TTC549 (cell line): ENCODE data around the gene ATP4B.

Experiments
- FAIRE-seq: peaks from 2 replicates; lab custom pipeline; 2012; peaks lifted over from hg19 to GRCh38; lab: Jason Lieb, UNC

Gene ATP4B

DNA sequence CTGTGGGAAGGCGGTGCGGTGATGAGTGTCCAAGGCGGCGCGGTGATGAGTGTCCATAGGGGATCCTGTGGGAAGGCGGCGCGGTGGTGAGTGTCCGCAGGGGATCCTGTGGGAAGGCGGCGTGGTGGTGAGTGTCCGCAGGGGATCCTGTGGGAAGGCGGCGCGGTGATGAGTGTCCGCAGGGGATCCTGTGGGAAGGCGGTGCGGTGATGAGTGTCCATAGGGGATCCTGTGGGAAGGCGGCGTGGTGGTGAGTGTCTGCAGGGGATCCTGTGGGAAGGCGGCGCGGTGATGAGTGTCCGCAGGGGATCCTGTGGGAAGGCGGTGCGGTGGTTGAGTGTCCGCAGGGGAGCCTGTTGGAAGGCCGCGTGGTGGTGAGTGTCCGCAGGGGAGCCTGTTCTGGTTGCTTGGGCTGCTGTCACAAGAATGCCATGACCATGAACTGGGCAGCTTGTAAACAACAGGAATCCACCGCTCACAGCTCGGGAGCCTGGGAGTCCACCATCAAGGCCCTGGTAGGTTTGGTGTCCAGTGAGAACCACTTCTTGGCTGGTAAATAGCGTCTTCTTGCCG lies 52.0 kb downstream of the ATP4B start:
- FAIRE-seq: no peak

GRCh38 chr13:113605461-113605860 lies 52.5 kb downstream of the ATP4B start:
- FAIRE-seq: no peak

GRCh38 chr13:113604186-113604585 lies 53.8 kb downstream of the ATP4B start:
- no peak for FAIRE-seq

- no peak for FAIRE-seq
Observed at GRCh38 chr13:113603116-113603710, 54.8 kb downstream of the ATP4B start.

- no peak for FAIRE-seq
Observed at GRCh38 chr13:113602291-113602988, 55.6 kb downstream of the ATP4B start.

DNA sequence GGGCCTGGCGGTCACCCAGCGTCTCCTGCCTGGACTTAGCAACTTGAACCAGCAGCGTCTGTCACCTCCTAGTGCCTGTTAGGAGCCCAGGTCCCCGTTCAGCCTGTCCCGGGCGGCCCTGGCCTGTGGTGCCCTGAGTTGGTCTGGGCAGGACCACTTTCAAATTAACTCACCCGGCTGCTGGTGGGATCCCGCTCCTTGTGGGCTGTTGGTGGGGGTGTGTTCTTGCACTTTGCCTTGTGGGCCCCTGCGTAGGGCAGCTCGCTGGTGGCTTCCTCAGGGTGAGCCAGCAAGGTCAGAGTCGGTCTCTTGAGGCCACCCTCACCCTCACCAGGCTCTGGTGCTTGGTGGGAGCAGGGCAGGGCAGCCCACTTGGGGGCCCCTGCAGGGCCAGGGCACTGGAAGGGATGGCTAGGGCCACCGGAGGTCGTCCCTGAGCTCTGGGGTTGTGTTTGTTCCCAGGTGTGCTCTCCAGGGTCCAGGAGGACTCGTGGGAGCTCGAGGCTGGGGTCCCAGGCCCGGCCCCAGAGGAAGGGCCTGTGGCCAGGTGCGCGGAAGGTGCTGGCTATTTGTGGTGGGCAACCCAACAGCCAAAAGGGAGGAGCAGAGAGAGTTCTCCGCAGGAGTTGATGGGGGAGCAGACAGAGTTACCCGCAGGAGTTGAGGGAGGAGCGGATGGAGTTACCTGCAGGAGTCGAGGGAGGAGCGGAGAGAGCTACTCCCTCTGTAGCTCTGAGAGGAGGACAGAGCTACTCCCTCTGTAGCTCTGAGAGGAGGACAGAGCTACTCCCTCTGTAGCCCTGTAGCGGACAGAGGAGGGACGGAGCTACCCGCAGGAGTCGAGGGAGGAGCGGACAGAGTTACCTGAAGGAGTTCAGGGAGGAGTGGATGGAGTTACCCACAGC lies 56.6 kb downstream of the ATP4B start:
- FAIRE-seq: no peak

GRCh38 chr13:113599391-113599790 lies 58.6 kb downstream of the ATP4B start:
- FAIRE-seq: no peak
